T-helper 1 cell treated with Interleukin-12 subunit alpha and Interleukin-12 subunit beta and Interleukin-4 antibody, amounts not matched to agents 30 ng/mL and 1 ng/mL, for 36 hours (primary cell): Measurements from ENCODE around the gene VPS8. TPM values are rescaled to one million over a fixed set of nuclear protein-coding genes. Genes with fewer than 3 reads are reported as not detected.

Experiments
- intact Hi-C: fragments of 100-400 bp; cut with micrococcal nuclease; formaldehyde crosslinking; loops from one replicate; pipeline ENCODE4 v1.15.1; 2024
- total RNA-seq: library from RNA; stranded (reverse); gene quantifications from 2 replicates; pipeline ENCODE4 v1.2.3, GENCODE V29; 2022

The VPS8 gene
- 82.6 and 87.1 TPM in 2 replicates for total RNA-seq

GRCh38 chr3:184811999-184812661, at the start of gene VPS8:
VPS8 (plus strand) TSS chr3:184812166; CDS start chr3:184824633, 12,467 bp downstream.
- intact Hi-C loops, result loop anchor here (1.0 to 10.0 kb wide), 18 partner anchors 60 to 1525 kb away; partner anchors contain the start of genes ABCC5, AP2M1, EIF2B5 and EIF4G1

GRCh38 chr3:184764191-184764590, 47.8 kb upstream of the VPS8 start:
- intact Hi-C loops, result no loop called here

GRCh38 chr3:184765047-184765729, 46.8 kb upstream of the VPS8 start:
- intact Hi-C loops, result no loop called here

GRCh38 chr3:184765730-184766074, 46.3 kb upstream of the VPS8 start:
- intact Hi-C loops, result no loop called here

GRCh38 chr3:184766555-184767261, 45.3 kb upstream of the VPS8 start:
- intact Hi-C loops, result no loop called here

- intact Hi-C loops, result no loop called here
Observed at GRCh38 chr3:184767377-184767776, 44.6 kb upstream of the VPS8 start.

GRCh38 chr3:184769382-184770170, 42.4 kb upstream of the VPS8 start:
- intact Hi-C loops, result no loop called here

- intact Hi-C loops, result no loop called here
Observed at GRCh38 chr3:184770541-184770940, 41.4 kb upstream of the VPS8 start.

GRCh38 chr3:184771301-184772127, 40.5 kb upstream of the VPS8 start:
- intact Hi-C loops, result no loop called here

- intact Hi-C loops, result no loop called here
Observed at GRCh38 chr3:184772667-184773272, 39.2 kb upstream of the VPS8 start.

- intact Hi-C loops, result no loop called here
Observed at GRCh38 chr3:184773283-184774186, 38.4 kb upstream of the VPS8 start.

GRCh38 chr3:184776916-184777315, 35.0 kb upstream of the VPS8 start:
- intact Hi-C loops, result loop anchor here (1.0 to 5.0 kb wide), 8 partner anchors 26 to 405 kb away; partner anchors contain the start of genes EPHB3 and MAGEF1

GRCh38 chr3:184777566-184778356, 34.2 kb upstream of the VPS8 start:
- intact Hi-C loops, result loop anchor here (1.0 to 5.0 kb wide), 8 partner anchors 26 to 405 kb away; partner anchors contain the start of genes EPHB3 and MAGEF1

GRCh38 chr3:184778426-184779332, 33.3 kb upstream of the VPS8 start:
- intact Hi-C loops, result loop anchor here (5.0 kb wide), 3 partner anchors 66 to 406 kb away; partner anchors contain the start of gene MAGEF1

GRCh38 chr3:184780981-184781515, 30.9 kb upstream of the VPS8 start:
- intact Hi-C loops, result no loop called here

GRCh38 chr3:184781801-184782200, 30.2 kb upstream of the VPS8 start:
- intact Hi-C loops, result no loop called here

GRCh38 chr3:184783319-184783718, 28.6 kb upstream of the VPS8 start:
- intact Hi-C loops, result no loop called here
